GF-D8 (cell line): Measurements from ENCODE around the gene PSMF1.
A peak's percentile ranks its signal among the peaks of the same experiment; 100 is the strongest.

Experiments used
- DNase-seq: peaks from one replicate; lab custom pipeline; 2025; lab: John Stamatoyannopoulos, UW

The PSMF1 gene

GRCh38 chr20:1164871-1165270 is 46.5 kb downstream of the PSMF1 start:
- DNase-seq = no peak

DNA sequence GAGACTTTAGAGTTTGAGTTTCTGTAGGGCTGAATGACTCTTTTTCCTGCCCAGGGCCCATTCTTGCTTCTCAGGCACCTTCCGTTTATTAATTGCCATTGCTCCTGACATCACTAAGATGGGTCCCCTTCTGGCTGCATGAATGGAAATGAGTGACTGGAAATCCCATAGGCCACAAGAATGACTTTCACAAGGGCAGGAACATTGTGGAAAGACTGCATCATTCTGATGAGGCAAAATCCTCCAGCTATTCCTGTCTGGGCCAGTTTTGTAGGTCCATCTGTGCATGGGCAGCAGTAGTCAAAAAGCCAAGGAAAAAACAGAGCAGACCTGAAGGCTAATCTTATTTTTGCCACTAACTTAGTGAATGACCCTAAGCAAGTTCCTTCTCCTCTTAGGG is 47.1 kb downstream of the PSMF1 start:
- DNase-seq = no peak

- DNase-seq = peak; percentile 62
Measured at GRCh38 chr20:1165941-1166340, 47.5 kb downstream of the PSMF1 start.

- DNase-seq = no peak
Measured at GRCh38 chr20:1166948-1167720, 48.7 kb downstream of the PSMF1 start.

GRCh38 chr20:1169224-1169623 is 50.8 kb downstream of the PSMF1 start:
- DNase-seq = no peak

- DNase-seq = no peak
Measured at GRCh38 chr20:1171461-1172093, 53.2 kb downstream of the PSMF1 start.

DNA sequence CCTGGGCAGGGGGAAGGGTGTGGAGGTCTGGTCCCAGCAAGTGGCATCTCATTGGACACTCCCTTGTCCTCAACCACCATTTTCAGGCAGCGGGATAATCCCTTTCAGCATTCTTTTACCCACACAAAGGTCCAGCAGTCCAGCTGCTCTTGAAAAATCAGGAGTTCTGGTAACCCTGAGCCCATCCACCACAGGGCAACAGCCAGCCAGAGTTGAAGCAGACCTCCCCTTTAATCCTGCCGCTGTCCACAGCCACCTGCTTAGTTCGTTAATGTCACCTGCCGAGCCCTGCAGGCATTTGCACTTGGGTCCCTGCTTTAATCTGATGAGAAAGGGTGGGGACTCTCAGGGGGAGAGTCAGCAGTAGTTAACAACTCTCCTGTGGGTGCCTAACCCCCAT is 55.3 kb downstream of the PSMF1 start:
- DNase-seq = no peak

DNA sequence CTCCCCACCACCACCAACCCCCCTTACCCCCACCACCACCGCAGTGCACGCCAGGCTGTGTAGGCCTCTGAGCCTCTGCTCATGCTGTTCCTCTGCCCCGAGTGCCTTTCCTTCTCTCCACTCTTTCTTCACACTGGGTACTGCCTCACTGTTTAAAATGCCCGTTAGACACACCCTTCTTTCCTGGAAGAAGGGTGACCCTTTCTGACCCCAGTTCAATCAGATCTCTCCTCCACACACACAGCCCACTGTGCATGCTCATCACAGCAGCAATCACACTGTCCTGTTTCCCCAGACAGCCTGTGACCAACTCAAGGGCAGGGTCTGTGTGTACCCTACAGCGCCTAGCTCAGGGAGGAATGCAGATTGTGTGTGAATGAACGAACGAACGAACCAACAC is 56.4 kb downstream of the PSMF1 start:
- DNase-seq = no peak

DNA sequence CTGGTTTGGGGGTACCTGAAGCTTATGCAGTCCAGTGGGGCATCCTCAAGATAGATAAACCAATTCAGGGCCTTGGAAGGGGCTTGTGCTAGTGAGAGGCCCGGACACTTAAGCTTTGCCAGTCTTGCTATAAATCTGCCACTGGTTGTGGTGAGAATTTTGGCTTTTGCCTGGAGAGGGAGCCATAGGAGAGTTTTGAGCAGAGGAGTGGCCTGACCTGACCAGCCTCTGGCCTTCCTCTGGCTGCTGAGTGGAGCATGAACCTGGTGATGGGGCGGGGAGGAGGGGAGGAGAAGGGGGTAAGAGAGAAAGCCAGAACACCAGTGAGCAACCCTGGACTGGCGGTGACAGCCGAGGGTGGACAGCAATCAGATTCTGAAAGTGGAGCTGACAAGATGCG is 59.3 kb downstream of the PSMF1 start:
- no peak for DNase-seq

DNA sequence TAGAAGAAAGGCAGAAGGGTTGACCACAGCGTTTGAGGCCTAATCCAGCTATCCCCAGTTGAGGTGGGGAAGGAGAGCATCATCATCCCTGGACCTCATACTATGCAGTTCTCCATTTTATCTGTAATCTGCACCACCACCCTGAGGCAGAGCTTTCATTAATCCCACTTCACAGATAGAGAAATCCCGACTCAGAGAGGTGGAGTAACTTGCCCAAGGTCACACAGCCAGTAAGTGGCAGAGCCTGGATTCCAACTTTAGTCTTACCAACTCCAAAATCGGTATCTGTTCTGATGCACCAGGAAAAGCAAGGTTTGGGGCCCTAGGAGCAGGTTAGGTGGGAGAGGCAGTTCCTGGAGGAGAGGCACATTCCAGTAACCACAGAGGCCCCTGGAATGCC is 59.7 kb downstream of the PSMF1 start:
- no peak for DNase-seq

GRCh38 chr20:1178623-1179022 is 60.2 kb downstream of the PSMF1 start:
- no peak for DNase-seq

- no peak for DNase-seq
Measured at GRCh38 chr20:1180949-1181348, 62.5 kb downstream of the PSMF1 start.

DNA sequence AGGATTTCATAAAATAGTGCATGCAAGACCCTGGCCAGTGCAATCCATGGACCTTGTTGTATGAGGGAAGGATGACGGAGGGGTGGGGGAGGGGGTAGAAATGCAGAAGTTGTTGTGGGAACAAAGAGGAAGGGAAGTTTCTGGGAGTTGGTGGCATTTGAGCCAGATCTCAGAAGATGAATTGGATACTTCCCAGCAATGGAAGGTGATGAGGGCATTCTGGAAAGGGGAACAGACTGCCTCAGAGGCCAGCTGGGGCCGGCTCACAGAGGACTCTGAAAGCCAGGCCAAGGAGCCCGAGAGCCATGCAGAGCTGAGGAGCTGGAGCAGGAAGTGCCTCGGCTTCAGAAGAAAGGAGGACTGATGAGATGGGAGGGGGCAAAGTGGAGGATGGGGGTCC is 63.7 kb downstream of the PSMF1 start:
- DNase-seq = no peak

- DNase-seq = no peak
Measured at GRCh38 chr20:1183153-1183552, 64.8 kb downstream of the PSMF1 start.

GRCh38 chr20:1184260-1184637 is 65.8 kb downstream of the PSMF1 start:
- no peak for DNase-seq

GRCh38 chr20:1184638-1185315 is 66.4 kb downstream of the PSMF1 start, which contains the start of gene TMEM74B:
Gene TMEM74B (minus strand): TSS chr20:1184981. CDS start chr20:1183801, 1,180 bp downstream.
- no peak for DNase-seq

DNA sequence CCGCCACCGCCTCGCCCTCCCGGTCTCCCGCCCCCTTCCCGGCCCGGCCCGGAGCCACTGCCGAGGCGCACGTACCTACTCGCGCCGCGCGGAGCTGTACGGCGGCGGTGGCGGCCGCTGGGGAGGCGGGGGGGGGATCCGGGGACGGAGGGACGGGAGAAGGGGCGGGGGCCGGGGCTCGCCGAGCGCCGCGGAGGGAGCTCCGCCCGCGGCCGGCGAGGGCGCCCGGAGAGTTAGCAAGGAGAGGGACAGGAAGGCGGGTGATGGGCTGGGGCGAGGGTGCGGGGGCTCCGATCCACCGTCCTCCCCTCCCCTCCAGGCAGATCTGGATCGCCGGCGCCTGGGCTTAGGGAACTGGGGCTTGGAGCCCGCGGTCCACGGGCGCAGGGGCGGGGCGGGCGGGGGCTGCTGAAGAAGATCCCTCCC is 66.9 kb downstream of the PSMF1 start:
- no peak for DNase-seq

DNA sequence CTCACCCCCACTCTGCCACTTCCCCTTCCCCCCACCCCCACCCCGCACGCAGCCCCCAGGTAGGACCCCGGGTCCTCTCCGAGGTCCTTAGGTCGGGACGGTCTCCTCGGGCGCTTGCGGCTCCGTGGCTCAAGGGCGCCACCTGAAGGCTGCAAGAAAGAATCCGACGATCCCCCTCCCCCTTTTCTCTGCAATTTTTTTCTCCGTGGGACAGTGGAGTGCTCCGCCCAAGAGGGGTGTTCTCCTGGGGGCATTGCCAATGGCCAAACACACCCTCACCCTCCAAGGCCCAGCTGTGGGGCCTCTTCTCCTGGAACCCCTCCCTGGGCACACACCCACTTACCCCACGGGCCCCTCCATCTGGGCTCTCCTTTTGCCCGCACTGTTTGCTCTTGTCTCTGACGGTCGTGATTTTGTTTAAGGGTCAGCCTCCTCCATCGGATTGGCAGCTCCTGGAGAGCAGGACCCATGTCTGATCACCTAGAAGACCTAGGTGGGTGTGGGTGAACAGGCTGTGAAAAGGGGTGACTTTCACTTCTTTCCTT is 67.5 kb downstream of the PSMF1 start:
- peak; percentile 1 for DNase-seq

- DNase-seq = no peak
Measured at GRCh38 chr20:1186367-1186991, 68.1 kb downstream of the PSMF1 start.

DNA sequence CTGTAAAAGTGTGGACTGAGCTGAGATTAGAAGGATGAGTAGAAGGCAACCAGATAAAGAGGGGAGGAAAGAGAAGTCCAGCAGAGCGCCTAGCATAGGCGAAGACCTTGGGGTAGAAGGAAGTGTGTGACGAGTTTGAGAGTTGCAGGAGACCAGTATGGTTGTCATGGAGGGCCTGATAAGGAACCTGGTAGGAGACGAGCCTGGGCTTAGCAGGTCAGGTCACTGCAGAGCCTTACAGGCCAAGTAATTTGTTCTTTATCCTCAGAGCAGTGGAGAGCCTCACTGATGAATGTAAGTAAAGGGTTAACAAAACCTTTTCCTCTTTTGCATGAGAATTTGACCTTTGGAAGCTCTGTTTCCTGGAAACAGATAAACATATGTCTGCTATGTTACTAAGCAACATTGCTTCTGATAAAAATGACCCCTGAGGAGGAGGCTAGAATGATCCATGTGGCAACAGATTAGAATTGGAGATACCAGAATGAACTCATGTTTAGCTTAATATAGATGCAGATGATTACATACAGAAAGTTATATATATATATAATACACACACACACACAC is 69.3 kb downstream of the PSMF1 start:
- DNase-seq = peak; percentile 6

- no peak for DNase-seq
Measured at GRCh38 chr20:1188347-1188746, 69.9 kb downstream of the PSMF1 start.

DNA sequence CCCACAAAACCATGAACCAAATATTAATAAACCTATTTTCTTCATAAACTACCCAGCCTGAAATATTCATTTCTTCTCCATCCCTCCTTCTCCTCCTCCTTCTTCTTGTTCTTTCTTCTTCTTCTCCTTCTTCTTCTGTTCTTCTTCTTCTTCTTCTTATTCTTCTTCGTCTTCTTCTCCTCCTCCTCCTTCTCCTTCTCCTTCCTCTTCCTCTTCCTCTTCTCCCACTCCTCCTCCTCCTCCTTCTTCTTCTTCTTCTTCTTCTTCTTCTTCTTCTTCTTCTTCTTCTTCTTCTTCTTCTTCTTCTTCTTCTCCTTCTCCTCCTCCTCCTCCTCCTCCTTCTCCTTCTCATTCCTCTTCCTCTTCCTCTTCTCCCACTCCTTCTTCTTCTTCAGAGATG is 71.4 kb downstream of the PSMF1 start:
- DNase-seq = no peak
